Activated effector memory CD4-positive, alpha-beta T cell treated with Interleukin-2 at 50 U/mL for 16 hours (primary cell): ENCODE measurements around the gene FNTB.
"Not testable (repeated sequence)": the region's sequence is repeated elsewhere in the genome, so short reads cannot be mapped to it uniquely, and the experiment has no call there.

ENCODE experiments used
- DNase-seq: peaks from one replicate; pipeline ENCODE4 v3.0.0-alpha.2; 2020

FNTB gene

GRCh38 chr14:65057695-65058094 is 71.0 kb downstream of the FNTB start:
- DNase-seq: no peak

- no peak for DNase-seq
Observed at GRCh38 chr14:65062096-65063075, 75.7 kb downstream of the FNTB start.

- DNase-seq: no peak
Observed at GRCh38 chr14:65065719-65066118, 79.0 kb downstream of the FNTB start.

- DNase-seq: no peak
Observed at GRCh38 chr14:65069874-65070413, 83.2 kb downstream of the FNTB start.

- no peak for DNase-seq
Observed at GRCh38 chr14:65070471-65070976, 83.8 kb downstream of the FNTB start.

GRCh38 chr14:65071544-65071943 is 84.8 kb downstream of the FNTB start:
- no peak for DNase-seq

- DNase-seq: no peak
Observed at GRCh38 chr14:65072256-65072655, 85.6 kb downstream of the FNTB start.

GRCh38 chr14:65072937-65073336 is 86.2 kb downstream of the FNTB start:
- DNase-seq: no peak

GRCh38 chr14:65073605-65074201 is 87.0 kb downstream of the FNTB start:
- DNase-seq: no peak

GRCh38 chr14:65074449-65075150 is 87.9 kb downstream of the FNTB start:
- no peak for DNase-seq

- DNase-seq: no peak
Observed at GRCh38 chr14:65075628-65076325, 89.1 kb downstream of the FNTB start.

GRCh38 chr14:65077318-65077717 is 90.6 kb downstream of the FNTB start:
- no peak for DNase-seq

- no peak for DNase-seq
Observed at GRCh38 chr14:65079201-65079600, 92.5 kb downstream of the FNTB start.

GRCh38 chr14:65079768-65080167 is 93.1 kb downstream of the FNTB start:
- no peak for DNase-seq

- DNase-seq: no peak
Observed at GRCh38 chr14:65080960-65081747, 94.5 kb downstream of the FNTB start.

- no peak for DNase-seq
Observed at GRCh38 chr14:65082930-65083329, 96.2 kb downstream of the FNTB start.

- DNase-seq: no peak
Observed at GRCh38 chr14:65084554-65085505, 98.1 kb downstream of the FNTB start.

- not testable (repeated sequence) for DNase-seq
Observed at GRCh38 chr14:65086686-65087085, 100.0 kb downstream of the FNTB start.

GRCh38 chr14:65087835-65088234 is 101.1 kb downstream of the FNTB start:
- not testable (repeated sequence) for DNase-seq

GRCh38 chr14:65092349-65092748 is 105.7 kb downstream of the FNTB start:
- no peak for DNase-seq
